ENCODE data around the gene B4GALT1.

Gene B4GALT1

DNA sequence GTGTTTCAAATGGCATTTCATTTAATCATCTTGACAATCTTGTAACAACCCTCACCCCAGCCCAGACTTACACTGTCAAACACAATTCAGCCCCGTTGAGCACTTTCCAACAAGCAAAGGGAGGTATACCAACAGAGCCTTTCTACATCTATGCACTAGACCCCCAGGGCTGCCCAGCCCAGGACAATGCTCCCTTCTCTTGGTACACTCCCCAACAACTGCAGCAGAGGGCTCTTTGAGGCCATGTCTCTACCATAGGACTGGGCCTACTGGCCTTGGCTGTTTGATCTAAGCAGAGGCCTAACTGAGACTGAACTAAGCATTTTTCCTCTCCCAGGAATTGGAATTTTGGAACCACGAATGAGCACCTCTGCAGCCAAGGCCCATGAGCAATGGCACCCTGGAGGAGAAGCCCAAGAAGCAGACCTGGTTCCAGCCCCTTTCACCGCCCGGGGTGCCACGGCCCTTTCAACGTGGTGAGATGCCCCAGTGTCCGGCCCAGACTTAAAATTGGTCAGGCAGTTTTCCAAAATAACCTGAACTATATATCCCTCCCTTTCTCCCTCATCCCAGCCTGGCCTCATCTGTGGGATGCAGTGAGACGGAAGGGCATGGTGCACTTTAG is 43.6 kb downstream of the B4GALT1 start:
- FAIRE-seq, result no peak

- no peak for FAIRE-seq
Observed at GRCh38 chr9:33120620-33121019, 46.5 kb downstream of the B4GALT1 start.

DNA sequence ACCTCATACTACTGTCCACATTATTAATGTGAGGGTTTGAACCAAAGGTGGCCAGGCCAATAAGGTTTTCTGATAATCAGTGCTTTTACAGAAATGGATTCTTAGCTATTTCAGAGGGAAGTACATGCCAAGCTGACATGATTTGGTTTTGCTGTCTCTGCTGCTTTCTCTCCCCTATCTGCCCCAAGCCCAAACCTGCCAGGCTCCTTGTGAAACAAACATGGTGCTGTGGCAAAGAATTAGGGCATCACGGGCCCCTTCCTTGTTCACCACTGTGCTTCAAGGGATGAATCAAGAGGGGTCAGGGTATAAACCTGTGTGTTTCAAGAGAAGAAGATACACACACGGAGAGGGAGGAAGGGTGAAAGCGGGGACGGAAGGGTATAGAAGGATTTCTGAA is 49.3 kb downstream of the B4GALT1 start:
- FAIRE-seq, result no peak

DNA sequence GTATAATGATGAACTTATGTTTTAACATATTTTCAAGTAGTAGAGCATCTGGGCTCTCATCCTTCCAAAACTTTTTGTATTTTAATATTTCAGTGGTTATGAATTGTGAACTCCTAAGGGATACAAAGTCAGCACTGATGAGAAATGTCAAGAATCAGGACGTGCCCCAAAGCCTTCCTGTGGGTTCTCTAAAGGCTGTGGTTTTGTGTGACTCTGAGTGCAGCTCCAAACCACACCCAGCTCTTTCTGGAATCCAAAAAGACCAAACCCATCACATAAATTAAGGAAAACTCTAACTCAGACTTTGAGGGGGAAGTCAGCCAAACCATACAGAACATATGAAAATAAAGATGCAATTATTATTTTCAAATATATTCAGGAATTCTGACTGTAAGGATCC is 49.8 kb downstream of the B4GALT1 start:
- no peak for FAIRE-seq

GRCh38 chr9:33116860-33117259 is 50.3 kb downstream of the B4GALT1 start:
- FAIRE-seq, result no peak

DNA sequence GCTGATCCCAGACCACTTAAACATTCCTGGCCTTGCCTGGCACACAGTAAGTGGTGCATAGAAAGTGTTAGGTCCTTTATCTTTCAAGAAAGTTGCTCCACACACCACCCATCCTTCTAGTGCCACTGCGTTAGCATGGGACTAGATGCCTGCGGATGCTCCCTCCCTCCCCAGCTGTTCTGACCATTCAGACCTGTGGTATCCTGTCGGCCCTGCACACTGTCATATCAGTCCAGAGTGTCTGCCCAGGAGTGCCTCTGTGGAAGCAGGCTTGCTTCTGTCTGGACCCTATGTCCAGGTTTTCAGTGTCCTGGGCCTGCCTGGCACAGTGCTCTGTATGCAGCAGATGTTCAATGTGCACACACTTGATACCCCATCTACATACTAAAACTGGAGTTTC is 52.4 kb downstream of the B4GALT1 start:
- no peak for FAIRE-seq

- FAIRE-seq, result no peak
Observed at GRCh38 chr9:33113799-33114547, 53.2 kb downstream of the B4GALT1 start.

DNA sequence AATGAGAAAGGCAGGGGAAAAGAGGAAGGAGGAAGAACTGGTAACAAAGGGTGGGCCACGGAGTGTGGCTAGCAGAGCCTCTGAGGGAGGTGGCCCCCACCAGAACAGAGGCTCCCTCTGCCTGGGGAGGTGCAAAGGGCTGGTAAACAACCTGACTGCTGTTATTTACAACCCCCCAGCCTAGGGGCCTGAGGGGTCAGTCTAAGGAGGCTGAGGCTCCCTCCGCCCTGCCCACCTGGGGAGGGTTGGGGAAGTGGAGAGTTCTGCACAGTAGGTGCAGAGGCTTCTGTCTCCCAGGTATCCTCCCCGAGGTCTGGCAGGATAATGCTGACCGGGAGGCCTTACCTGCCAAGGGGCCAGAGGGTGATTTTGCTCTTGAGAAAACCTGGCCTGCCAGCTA is 55.0 kb downstream of the B4GALT1 start:
- no peak for FAIRE-seq

GRCh38 chr9:33111631-33112030 is 55.5 kb downstream of the B4GALT1 start:
- FAIRE-seq, result no peak

GRCh38 chr9:33110686-33111085 is 56.5 kb downstream of the B4GALT1 start:
- no peak for FAIRE-seq

DNA sequence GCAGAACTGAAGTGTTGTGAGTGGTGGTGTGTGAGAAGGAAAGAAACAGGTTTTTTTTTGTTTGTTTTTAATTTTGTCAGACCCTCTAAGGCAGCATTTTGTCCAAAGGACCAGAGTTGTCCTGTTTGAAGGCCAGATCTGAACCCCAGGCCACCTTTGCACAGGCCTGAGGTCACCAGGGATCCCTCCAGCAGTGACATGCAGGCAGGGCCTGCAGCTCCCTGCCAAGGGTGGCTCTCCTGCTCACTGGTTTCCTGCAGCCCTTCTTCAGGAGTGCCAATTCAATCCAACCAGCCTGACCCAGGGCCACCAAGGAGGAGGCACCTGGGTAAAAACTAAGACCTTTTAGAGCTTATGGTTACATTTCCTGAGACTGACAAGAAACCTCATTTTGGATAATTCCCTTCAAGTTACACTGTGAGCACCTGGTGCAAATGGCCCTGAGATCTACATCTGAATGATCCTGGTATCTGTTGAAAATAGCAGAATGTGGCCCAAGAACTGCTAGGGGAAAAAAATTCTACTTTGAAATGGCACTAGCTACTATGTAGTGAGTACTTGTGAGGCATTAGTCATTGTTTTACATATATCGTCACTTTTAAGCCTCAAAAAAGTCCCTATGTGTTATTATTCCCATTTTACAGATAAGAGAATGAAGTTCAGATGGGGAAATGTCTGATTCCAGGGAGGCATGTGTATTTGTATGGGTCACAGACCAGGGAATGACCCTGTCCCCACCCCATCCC is 57.1 kb downstream of the B4GALT1 start:
- no peak for FAIRE-seq

- FAIRE-seq, result no peak
Observed at GRCh38 chr9:33109097-33109496, 58.0 kb downstream of the B4GALT1 start.

DNA sequence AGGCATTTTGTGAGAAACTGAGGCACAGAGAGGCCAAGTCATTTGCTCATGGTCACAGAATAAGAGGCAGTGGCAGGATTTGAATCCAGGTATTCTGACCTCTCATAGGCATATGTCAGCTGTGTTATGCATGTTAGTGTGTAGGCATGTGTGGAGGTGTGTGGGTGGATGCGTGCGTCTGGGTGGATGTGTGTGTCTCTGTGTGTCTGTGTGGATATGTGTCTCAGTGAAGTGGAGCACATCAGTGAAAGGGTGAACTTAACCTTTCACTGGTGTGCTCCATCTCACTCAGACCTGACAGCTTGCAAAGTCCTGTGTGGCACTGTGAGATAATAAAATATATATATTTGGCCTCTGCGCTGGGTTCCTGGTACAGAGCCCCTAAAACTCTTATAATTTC is 58.7 kb downstream of the B4GALT1 start:
- no peak for FAIRE-seq

DNA sequence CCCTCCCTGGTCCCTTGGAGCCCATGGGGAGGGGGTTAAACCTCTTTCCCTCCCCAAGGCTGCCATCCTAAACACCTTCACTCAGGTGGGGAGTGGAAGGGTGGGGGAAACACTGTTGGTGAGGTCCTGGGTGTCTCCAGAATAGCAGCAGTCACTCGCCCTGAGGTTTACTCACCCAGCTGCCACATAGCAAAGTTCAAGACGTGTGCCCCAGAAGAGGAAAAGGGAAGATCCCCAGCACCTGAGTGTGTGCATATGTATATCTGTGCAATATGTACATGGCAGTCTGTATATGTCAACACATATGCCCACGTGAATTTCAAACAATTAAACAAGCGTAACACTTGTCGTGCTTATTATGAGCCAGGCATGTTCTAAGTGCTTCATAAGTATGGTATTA is 59.4 kb downstream of the B4GALT1 start:
- FAIRE-seq, result no peak

- FAIRE-seq, result no peak
Observed at GRCh38 chr9:33106827-33107621, 60.1 kb downstream of the B4GALT1 start.

GRCh38 chr9:33106372-33106771 is 60.8 kb downstream of the B4GALT1 start:
- no peak for FAIRE-seq

DNA sequence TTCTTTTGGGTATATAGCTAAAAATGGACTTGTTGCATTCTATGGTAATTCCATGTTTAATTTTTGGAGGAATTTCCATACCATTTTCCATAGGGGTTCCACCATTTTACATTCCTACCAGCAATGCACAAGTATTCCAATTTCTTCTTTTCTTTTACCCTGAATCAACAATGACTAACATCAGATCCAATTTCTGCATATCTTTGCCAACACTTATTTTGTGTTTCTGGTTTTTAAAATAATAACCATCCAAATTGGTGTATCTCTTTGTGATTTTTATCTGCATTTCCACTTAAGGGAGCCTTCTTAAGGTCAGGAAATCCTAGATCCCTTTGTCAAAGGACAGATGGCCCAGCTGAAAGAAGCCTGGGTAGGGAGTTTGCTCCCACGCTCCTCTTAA is 61.2 kb downstream of the B4GALT1 start:
- FAIRE-seq, result no peak

- FAIRE-seq, result no peak
Observed at GRCh38 chr9:33105504-33105903, 61.6 kb downstream of the B4GALT1 start.

- no peak for FAIRE-seq
Observed at GRCh38 chr9:33104401-33104800, 62.7 kb downstream of the B4GALT1 start.

- FAIRE-seq, result no peak
Observed at GRCh38 chr9:33103501-33104281, 63.4 kb downstream of the B4GALT1 start.

DNA sequence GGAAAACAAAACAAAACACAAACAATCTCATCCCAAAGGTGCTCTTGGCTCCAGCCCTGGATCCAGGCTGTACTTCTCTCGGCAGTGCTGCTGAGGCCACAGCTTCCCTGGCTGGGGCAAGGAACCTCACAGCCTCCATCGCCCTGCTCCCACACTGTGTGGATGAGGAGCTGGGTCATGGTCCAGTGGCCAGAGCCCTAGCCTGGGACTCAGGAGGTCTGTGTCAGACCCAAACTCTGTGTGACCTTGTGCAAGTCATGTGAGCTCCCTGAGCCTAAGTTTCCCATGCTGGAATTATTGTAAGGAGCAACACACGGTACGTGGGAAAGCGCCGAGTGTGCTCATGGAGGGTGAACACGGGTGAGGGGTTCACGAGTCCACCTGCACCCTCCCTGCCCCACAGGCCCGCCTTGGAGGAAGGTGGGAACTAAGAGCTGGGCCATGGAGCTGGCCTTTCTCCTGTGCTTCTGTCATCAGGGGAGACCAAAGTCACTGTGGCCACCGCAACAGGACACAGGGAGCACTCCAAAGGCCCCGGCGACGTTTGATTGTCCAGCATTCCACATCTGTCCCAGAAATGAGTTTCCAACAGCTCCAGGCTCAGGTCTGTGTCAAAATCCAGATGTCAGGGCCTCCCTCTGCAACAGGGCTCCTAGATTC is 64.5 kb downstream of the B4GALT1 start:
- FAIRE-seq, result no peak

Measured in A204.1 (cell line).